Thymus (tissue), 11 donors: ENCODE data around the gene SLC6A3. TPM values are rescaled to one million over a fixed set of nuclear protein-coding genes. Genes with fewer than 3 reads are reported as not detected.
"Not testable (repeated sequence)": the region's sequence is repeated elsewhere in the genome, so short reads cannot be mapped to it uniquely, and the experiment has no call there.

Experiments used
- DNase-seq, 9 donors: peaks; one replicate each; pipeline ENCODE4 v3.0.0-alpha.2; 2013; ENCODE audit warnings: low spot score in 9 of 9, low read depth in 6 of 9, missing footprints in 1 of 9
- H3K27ac ChIP-seq, 2 donors: one replicate each; pipeline ENCODE4 v1.5.1; 2013; ENCODE audit warnings: control low read depth in 1 of 2, low read depth in 1 of 2, low read length in 1 of 2, mild to moderate bottlenecking in 1 of 2, moderate library complexity in 1 of 2
- H3K27me3 ChIP-seq, 2 donors: one replicate each; pipeline ENCODE4 v1.5.1; 2013; ENCODE audit warnings: low read length in 1 of 2; ENCODE audit not compliant: control insufficient read depth in 2 of 2, insufficient read depth in 1 of 2
- H3K36me3 ChIP-seq, 2 donors: one replicate each; pipeline ENCODE4 v1.5.1; 2013; ENCODE audit warnings: low read length in 1 of 2, mild to moderate bottlenecking in 1 of 2, moderate library complexity in 1 of 2; ENCODE audit not compliant: control insufficient read depth in 2 of 2, insufficient read depth in 2 of 2
- H3K4me1 ChIP-seq, 2 donors: one replicate each; pipeline ENCODE4 v1.5.1; 2013; ENCODE audit warnings: low read length in 2 of 2; ENCODE audit not compliant: control insufficient read depth in 2 of 2, insufficient read depth in 2 of 2
- H3K4me3 ChIP-seq, 2 donors: one replicate each; pipeline ENCODE4 v1.5.1; 2013; ENCODE audit warnings: low read length in 2 of 2, control low read depth in 1 of 2, mild to moderate bottlenecking in 1 of 2
- H3K9me3 ChIP-seq, 2 donors: one replicate each; pipeline ENCODE4 v1.5.1; 2013; ENCODE audit warnings: low read length in 1 of 2, mild to moderate bottlenecking in 1 of 2; ENCODE audit not compliant: control insufficient read depth in 2 of 2, insufficient read depth in 1 of 2
- WGBS: extraction: QIAGEN DNeasy Blood & Tissue Kit; methylation state at CpG from one replicate; pipeline ENCODE4 v1.1.7; 2013; 5-methylcytosine and 5-hydroxymethylcytosine counted together
- polyA plus RNA-seq: library from polyadenylated mRNA; stranded (reverse); fragments of 200-250 nt; gene quantifications from one replicate; pipeline ENCODE4 v1.2.3, GENCODE V29; 2013
- total RNA-seq: library from RNA; stranded (reverse); fragments of 120-200 nt; gene quantifications from one replicate; pipeline ENCODE4 v1.2.4, GENCODE V29; 2013
- donor health status: healthy.

The SLC6A3 gene
- total and polyA plus RNA-seq, 2 donors, result 0.33 to 14.9 TPM

- H3K27me3 ChIP-seq, result no peaks in the 10 kb centered on the region
- no peaks in the 10 kb centered on the region for H3K4me1 ChIP-seq
- DNase-seq, result no peak
- no peak overlapping the region for H3K27ac ChIP-seq
- H3K9me3 ChIP-seq, result peaks cover 4 to 19% of the 10 kb centered on the region in 2 donors
- WGBS, result 94% methylated on average over 9 of the region's 9 CpGs
- no peak overlapping the region for H3K4me3 ChIP-seq
- no peaks in the 10 kb centered on the region for H3K36me3 ChIP-seq
These were observed 20.5 kb downstream of the SLC6A3 start for GRCh38 chr5:1424716-1425115.

- WGBS, result 89% methylated on average over 19 of the region's 19 CpGs
- no peak for DNase-seq
- Histone ChIP-seq H3K27ac (no peak overlapping the region), H3K36me3 (no peaks in the 10 kb centered on the region), H3K9me3 (peaks cover 4 to 13% of the 10 kb centered on the region in 2 donors), H3K27me3 (no peaks in the 10 kb centered on the region), H3K4me3 (no peak overlapping the region), H3K4me1 (no peaks in the 10 kb centered on the region)
These were observed 21.2 kb downstream of the SLC6A3 start for GRCh38 chr5:1423901-1424603.

GRCh38 chr5:1422522-1422921 lies 22.7 kb downstream of the SLC6A3 start:
- not testable (repeated sequence) for H3K27me3 ChIP-seq, H3K27ac ChIP-seq, DNase-seq, H3K4me1 ChIP-seq, H3K36me3 ChIP-seq, H3K4me3 ChIP-seq, H3K9me3 ChIP-seq
- WGBS, result 95% methylated on average over 13 of the region's 13 CpGs

- Histone ChIP-seq H3K27me3 (no peaks in the 10 kb centered on the region), H3K4me3 (no peak overlapping the region), H3K9me3 (peaks cover 2 to 5% of the 10 kb centered on the region in 2 donors), H3K4me1 (no peaks in the 10 kb centered on the region), H3K27ac (no peak overlapping the region), H3K36me3 (no peaks in the 10 kb centered on the region)
- no peak for DNase-seq
- WGBS, result 94% methylated on average over 29 of the region's 29 CpGs
These were observed 23.5 kb downstream of the SLC6A3 start for GRCh38 chr5:1421521-1422341.

GRCh38 chr5:1420211-1421195 lies 24.7 kb downstream of the SLC6A3 start:
- Histone ChIP-seq H3K27ac (no peak overlapping the region), H3K9me3 (peaks cover 3 to 5% of the 10 kb centered on the region in 2 donors), H3K4me3 (no peak overlapping the region), H3K36me3 (no peaks in the 10 kb centered on the region), H3K4me1 (no peaks in the 10 kb centered on the region), H3K27me3 (no peaks in the 10 kb centered on the region)
- WGBS, result 87% methylated on average over 23 of the region's 23 CpGs
- peak in 1 of 9 donors; percentile 5 for DNase-seq

- H3K4me3 ChIP-seq, result no peak overlapping the region
- WGBS, result 85% methylated on average over 11 of the region's 11 CpGs
- no peaks in the 10 kb centered on the region for H3K36me3 ChIP-seq
- H3K9me3 ChIP-seq, result peaks cover 3 to 5% of the 10 kb centered on the region in 2 donors
- no peaks in the 10 kb centered on the region for H3K27me3 ChIP-seq
- no peak overlapping the region for H3K27ac ChIP-seq
- DNase-seq, result no peak
- H3K4me1 ChIP-seq, result no peaks in the 10 kb centered on the region
These were observed 25.6 kb downstream of the SLC6A3 start for GRCh38 chr5:1419476-1420210.

GRCh38 chr5:1418921-1419280 lies 26.3 kb downstream of the SLC6A3 start:
- peaks cover 0 to 2% of the 10 kb centered on the region in 2 donors for H3K27me3 ChIP-seq
- no peaks in the 10 kb centered on the region for H3K36me3 ChIP-seq
- H3K9me3 ChIP-seq, result peaks cover 3 to 5% of the 10 kb centered on the region in 2 donors
- no peak overlapping the region for H3K27ac ChIP-seq
- no peaks in the 10 kb centered on the region for H3K4me1 ChIP-seq
- no peak for DNase-seq
- H3K4me3 ChIP-seq, result no peak overlapping the region

GRCh38 chr5:1418238-1418920 lies 26.9 kb downstream of the SLC6A3 start:
- H3K27me3 ChIP-seq, result peaks cover 0 to 7% of the 10 kb centered on the region in 2 donors
- DNase-seq, result no peak

More at GRCh38 chr5:1418238-1418920, 26.9 kb downstream of the SLC6A3 start:
- Histone ChIP-seq H3K9me3 (peaks cover 3 to 5% of the 10 kb centered on the region in 2 donors), H3K27ac (no peak overlapping the region), H3K4me1 (no peaks in the 10 kb centered on the region), H3K36me3 (no peaks in the 10 kb centered on the region), H3K4me3 (no peak overlapping the region)
- 96% methylated on average over 2 of the region's 2 CpGs for WGBS
